WTC11 (cell line): Measurements from ENCODE around the gene GSTA1. TPM values are rescaled to one million over a fixed set of nuclear protein-coding genes. Genes with fewer than 3 reads are reported as not detected.
"Not testable (repeated sequence)": the region's sequence is repeated elsewhere in the genome, so short reads cannot be mapped to it uniquely, and the experiment has no call there.

Experiments
- ATAC-seq: fragments of 200-7000 bp; cut with Tn5 transposase; 2 replicates; pipeline ENCODE4 v1.10.0; 2021; ENCODE audit warnings: mild to moderate bottlenecking, moderate library complexity
- CTCF ChIA-PET: fragments of 300-600 bp; sonication (Branson Sonifier 250); formaldehyde crosslinking; loops from one replicate; lab custom pipeline; 2021; ENCODE audit warnings: antibody characterized with exemption; lab: Charles Lee
- POLR2A ChIA-PET: fragments of 350-600 bp; sonication (Branson Sonifier 250); formaldehyde crosslinking; loops from one replicate; lab custom pipeline; 2021; ENCODE audit warnings: antibody characterized with exemption; lab: Charles Lee
- DNase-seq: peaks from one replicate; pipeline ENCODE4 v3.0.0; 2021; ENCODE audit warnings: low spot score
- H3K27ac Mint-ChIP-seq: 2 replicates; pipeline ENCODE4 v1.8.0; 2021; ENCODE audit warnings: mixed read lengths
- H3K27me3 Mint-ChIP-seq: 2 replicates; pipeline ENCODE4 v1.8.0; 2021; ENCODE audit warnings: low read depth, mild to moderate bottlenecking, moderate library complexity, mixed read lengths
- H3K36me3 Mint-ChIP-seq: 2 replicates; pipeline ENCODE4 v1.8.0; 2021; ENCODE audit warnings: mixed read lengths
- H3K4me1 Mint-ChIP-seq: 2 replicates; pipeline ENCODE4 v1.8.0; 2022; ENCODE audit warnings: mixed read lengths
- H3K4me3 Mint-ChIP-seq: 2 replicates; pipeline ENCODE4 v1.8.0; 2021; ENCODE audit warnings: mild to moderate bottlenecking, moderate library complexity, mixed read lengths
- H3K9me3 Mint-ChIP-seq: 2 replicates; pipeline ENCODE4 v1.8.0; 2021; ENCODE audit warnings: mixed read lengths
- IRF2 ChIP-seq: sonication (generic); formaldehyde crosslinking; IDR thresholded peaks from 2 replicates; pipeline ENCODE4 v1.8.0; 2022; ENCODE audit warnings: low read depth, missing genetic modification reagents, borderline replicate concordance
- NR2C2 ChIP-seq: sonication (generic); formaldehyde crosslinking; IDR thresholded peaks from 2 replicates; pipeline ENCODE4 v1.8.0; 2022; ENCODE audit warnings: mild to moderate bottlenecking, missing genetic modification reagents
- TEAD4 ChIP-seq: sonication (generic); formaldehyde crosslinking; IDR thresholded peaks from 2 replicates; pipeline ENCODE4 v1.8.0; 2022; ENCODE audit warnings: mild to moderate bottlenecking, missing genetic modification reagents
- ZNF138 ChIP-seq: sonication (generic); formaldehyde crosslinking; conservative IDR thresholded peaks from 2 replicates; pipeline ENCODE4 v1.8.1; 2022; ENCODE audit warnings: mild to moderate bottlenecking, moderate library complexity, missing genetic modification reagents
- total RNA-seq: library from RNA; stranded (reverse); gene quantifications from 3 replicates; pipeline ENCODE4 v1.2.3, GENCODE V29; 2021
- TF ChIP-seq, protein P1 (sequence below): sonication (generic); formaldehyde crosslinking; IDR thresholded peaks from 2 replicates; pipeline ENCODE4 v1.8.1; 2023; ENCODE audit warnings: mild to moderate bottlenecking, moderate library complexity, missing genetic modification reagents
- TF ChIP-seq, protein P2 (sequence below): fragments of 200-600 bp; IDR thresholded peaks from 2 replicates; pipeline ENCODE4 v1.8.0; 2022; ENCODE audit warnings: antibody characterized with exemption
- TF ChIP-seq, protein P3 (sequence below): sonication (generic); formaldehyde crosslinking; IDR thresholded peaks from 2 replicates; pipeline ENCODE4 v1.8.1; 2022; ENCODE audit warnings: low read depth, missing genetic modification reagents, borderline replicate concordance
- TF ChIP-seq, protein P4 (sequence below): sonication (generic); formaldehyde crosslinking; IDR thresholded peaks from 2 replicates; pipeline ENCODE4 v1.8.0; 2023; ENCODE audit warnings: missing genetic modification reagents
- TF ChIP-seq, protein P5 (sequence below): fragments of 250-450 bp; sonication (Bioruptor Pico); IDR thresholded peaks from 2 replicates; pipeline ENCODE4 v1.8.0; 2021; ENCODE audit warnings: mild to moderate bottlenecking
- TF ChIP-seq, protein P6 (sequence below): fragments of 250-450 bp; sonication (Bioruptor Pico); IDR thresholded peaks from 2 replicates; pipeline ENCODE4 v2.1.2; 2022; ENCODE audit warnings: mild to moderate bottlenecking, moderate library complexity

Gene GSTA1
- total RNA-seq, 1 experiment from 2014 or later, result 0.90 TPM

DNA sequence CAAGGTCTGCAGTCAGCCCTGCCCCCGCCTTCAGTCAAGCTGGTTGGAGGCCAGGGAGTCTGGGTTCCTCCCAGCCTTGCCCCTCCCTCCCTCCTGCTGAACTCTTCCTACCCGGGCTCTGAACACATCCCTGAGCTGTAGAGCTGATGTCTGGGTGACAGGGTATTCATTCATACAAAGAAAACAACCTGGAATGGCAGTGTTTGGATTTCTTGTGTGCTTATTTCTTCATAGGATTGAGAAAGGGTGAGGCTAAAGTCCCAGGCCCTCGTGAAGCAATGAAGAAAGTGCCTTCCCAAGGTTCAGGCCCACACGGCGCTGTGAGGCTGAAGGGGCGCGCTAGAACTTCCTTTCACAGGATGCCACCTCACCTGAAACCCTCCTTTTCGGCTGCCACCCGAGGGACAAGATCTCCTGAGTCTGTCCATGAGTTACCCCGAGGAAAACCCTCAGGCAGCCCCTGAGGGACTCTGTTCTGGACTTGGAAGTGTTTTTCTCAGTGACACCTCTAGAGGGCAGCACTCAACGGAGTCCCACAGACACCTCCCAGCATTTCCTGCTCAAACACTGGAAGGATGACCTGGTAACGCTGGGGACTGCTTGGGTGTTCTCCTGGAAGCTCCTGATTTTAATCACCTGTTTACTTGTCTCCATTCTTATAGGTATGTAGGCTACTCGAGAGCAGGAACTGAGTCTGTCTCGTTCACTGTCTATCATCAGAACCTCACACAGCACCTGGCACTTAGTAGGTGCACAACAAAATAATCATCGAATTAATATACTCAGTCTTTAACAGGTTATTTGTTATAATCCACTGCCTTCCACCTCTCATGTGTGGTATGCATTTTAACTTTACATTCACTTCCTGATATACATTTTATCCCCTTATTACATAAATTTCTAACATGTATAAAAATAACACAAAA is 11.8 kb upstream of the GSTA1 start (continued):
- TF ChIP-seq, protein P1, sequence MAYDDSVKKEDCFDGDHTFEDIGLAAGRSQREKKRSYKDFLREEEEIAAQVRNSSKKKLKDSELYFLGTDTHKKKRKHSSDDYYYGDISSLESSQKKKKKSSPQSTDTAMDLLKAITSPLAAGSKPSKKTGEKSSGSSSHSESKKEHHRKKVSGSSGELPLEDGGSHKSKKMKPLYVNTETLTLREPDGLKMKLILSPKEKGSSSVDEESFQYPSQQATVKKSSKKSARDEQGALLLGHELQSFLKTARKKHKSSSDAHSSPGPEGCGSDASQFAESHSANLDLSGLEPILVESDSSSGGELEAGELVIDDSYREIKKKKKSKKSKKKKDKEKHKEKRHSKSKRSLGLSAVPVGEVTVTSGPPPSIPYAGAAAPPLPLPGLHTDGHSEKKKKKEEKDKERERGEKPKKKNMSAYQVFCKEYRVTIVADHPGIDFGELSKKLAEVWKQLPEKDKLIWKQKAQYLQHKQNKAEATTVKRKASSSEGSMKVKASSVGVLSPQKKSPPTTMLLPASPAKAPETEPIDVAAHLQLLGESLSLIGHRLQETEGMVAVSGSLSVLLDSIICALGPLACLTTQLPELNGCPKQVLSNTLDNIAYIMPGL (CRISPR knock-in tag), result no peak
- TF ChIP-seq, protein P2, sequence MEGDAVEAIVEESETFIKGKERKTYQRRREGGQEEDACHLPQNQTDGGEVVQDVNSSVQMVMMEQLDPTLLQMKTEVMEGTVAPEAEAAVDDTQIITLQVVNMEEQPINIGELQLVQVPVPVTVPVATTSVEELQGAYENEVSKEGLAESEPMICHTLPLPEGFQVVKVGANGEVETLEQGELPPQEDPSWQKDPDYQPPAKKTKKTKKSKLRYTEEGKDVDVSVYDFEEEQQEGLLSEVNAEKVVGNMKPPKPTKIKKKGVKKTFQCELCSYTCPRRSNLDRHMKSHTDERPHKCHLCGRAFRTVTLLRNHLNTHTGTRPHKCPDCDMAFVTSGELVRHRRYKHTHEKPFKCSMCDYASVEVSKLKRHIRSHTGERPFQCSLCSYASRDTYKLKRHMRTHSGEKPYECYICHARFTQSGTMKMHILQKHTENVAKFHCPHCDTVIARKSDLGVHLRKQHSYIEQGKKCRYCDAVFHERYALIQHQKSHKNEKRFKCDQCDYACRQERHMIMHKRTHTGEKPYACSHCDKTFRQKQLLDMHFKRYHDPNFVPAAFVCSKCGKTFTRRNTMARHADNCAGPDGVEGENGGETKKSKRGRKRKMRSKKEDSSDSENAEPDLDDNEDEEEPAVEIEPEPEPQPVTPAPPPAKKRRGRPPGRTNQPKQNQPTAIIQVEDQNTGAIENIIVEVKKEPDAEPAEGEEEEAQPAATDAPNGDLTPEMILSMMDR, result peak; percentile 62

DNA sequence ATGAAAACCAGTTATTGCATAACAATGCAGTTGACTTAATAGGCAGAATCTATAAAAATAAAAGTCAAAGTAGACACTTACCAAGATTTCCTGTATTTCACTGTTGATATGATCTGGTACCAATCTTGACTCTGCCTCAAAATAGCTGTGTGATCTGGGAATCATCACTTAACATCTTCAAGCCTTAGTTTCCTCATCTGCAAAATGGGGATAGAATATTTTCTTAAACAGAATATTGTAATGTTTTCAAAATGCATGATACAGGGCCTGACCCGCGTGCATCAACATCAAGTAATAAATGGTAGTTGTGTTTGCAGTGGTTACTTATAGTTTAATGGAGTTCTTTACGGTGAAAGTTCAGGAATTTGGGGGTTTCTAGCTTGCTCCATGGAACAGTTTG is 10.9 kb upstream of the GSTA1 start:
- H3K36me3 Mint-ChIP-seq, H3K4me3 Mint-ChIP-seq, H3K9me3 Mint-ChIP-seq, CTCF ChIA-PET, H3K4me1 Mint-ChIP-seq, DNase-seq, H3K27ac Mint-ChIP-seq, ATAC-seq, POLR2A ChIA-PET, H3K27me3 Mint-ChIP-seq: not testable (repeated sequence)

DNA sequence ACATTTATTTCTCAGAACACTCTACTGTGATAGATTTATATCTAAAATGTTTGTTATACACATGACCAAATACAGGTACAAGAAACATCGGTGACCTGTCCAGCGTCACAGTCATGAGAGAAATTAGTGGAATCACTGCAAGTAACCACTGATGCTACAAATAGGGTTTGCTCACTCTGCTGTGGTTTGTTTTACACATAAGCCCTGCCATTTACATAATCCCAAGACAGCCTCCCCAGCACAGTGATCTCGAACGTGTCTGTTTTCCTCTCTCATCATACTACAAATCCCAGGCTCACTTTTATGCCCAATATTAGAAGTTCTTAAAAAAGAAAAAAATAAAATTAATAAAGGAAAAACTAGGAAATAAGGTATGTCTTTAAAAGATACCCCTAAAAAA is 6.2 kb upstream of the GSTA1 start:
- H3K9me3 Mint-ChIP-seq, CTCF ChIA-PET, H3K4me1 Mint-ChIP-seq, ATAC-seq, POLR2A ChIA-PET, H3K36me3 Mint-ChIP-seq, DNase-seq, H3K4me3 Mint-ChIP-seq, H3K27ac Mint-ChIP-seq, H3K27me3 Mint-ChIP-seq: not testable (repeated sequence)

DNA sequence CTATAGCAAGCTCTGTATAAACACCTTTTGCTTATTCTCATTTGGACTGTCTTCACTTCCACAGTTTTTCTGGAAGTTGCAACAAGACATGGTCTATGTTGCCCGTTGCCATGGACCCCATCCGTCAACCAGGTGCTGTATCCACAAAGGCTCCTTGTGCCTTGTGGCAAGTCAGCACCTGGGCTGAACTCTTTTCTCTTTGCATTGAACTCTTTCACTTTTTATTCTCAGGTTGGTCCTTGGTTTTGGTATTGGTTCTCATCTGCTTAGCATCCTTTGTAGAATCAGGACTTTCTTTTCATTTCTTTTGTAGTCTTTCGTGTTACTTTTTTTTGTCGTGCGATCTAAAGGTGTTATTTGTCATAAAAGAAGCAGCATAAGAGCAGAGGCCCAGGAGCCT is 5.0 kb upstream of the GSTA1 start:
- ChIA-PET POLR2A (no interaction called here), CTCF (no interaction called here)

More for the DNA sequence above, 5.0 kb upstream of the GSTA1 start:
- no peaks in the 10 kb centered on the region for H3K9me3 Mint-ChIP-seq
- TF ChIP-seq NR2C2 (CRISPR knock-in tag) (no peak), TEAD4 (CRISPR knock-in tag) (no peak), ZNF138 (CRISPR knock-in tag) (no peak), IRF2 (CRISPR knock-in tag) (no peak)
- TF ChIP-seq, protein P3, sequence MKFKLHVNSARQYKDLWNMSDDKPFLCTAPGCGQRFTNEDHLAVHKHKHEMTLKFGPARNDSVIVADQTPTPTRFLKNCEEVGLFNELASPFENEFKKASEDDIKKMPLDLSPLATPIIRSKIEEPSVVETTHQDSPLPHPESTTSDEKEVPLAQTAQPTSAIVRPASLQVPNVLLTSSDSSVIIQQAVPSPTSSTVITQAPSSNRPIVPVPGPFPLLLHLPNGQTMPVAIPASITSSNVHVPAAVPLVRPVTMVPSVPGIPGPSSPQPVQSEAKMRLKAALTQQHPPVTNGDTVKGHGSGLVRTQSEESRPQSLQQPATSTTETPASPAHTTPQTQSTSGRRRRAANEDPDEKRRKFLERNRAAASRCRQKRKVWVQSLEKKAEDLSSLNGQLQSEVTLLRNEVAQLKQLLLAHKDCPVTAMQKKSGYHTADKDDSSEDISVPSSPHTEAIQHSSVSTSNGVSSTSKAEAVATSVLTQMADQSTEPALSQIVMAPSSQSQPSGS, result no peak
- TF ChIP-seq, protein P4, sequence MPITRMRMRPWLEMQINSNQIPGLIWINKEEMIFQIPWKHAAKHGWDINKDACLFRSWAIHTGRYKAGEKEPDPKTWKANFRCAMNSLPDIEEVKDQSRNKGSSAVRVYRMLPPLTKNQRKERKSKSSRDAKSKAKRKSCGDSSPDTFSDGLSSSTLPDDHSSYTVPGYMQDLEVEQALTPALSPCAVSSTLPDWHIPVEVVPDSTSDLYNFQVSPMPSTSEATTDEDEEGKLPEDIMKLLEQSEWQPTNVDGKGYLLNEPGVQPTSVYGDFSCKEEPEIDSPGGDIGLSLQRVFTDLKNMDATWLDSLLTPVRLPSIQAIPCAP, result no peak
- TF ChIP-seq, protein P5, sequence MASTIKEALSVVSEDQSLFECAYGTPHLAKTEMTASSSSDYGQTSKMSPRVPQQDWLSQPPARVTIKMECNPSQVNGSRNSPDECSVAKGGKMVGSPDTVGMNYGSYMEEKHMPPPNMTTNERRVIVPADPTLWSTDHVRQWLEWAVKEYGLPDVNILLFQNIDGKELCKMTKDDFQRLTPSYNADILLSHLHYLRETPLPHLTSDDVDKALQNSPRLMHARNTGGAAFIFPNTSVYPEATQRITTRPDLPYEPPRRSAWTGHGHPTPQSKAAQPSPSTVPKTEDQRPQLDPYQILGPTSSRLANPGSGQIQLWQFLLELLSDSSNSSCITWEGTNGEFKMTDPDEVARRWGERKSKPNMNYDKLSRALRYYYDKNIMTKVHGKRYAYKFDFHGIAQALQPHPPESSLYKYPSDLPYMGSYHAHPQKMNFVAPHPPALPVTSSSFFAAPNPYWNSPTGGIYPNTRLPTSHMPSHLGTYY (CRISPR knock-in tag), result no peak
- TF ChIP-seq, protein P6, sequence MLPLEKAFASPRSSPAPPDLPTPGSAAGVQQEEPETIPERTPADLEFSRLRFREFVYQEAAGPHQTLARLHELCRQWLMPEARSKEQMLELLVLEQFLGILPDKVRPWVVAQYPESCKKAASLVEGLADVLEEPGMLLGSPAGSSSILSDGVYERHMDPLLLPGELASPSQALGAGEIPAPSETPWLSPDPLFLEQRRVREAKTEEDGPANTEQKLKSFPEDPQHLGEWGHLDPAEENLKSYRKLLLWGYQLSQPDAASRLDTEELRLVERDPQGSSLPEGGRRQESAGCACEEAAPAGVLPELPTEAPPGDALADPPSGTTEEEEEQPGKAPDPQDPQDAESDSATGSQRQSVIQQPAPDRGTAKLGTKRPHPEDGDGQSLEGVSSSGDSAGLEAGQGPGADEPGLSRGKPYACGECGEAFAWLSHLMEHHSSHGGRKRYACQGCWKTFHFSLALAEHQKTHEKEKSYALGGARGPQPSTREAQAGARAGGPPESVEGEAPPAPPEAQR, result no peak
- H3K4me3 Mint-ChIP-seq, result no peak overlapping the region
- H3K36me3 Mint-ChIP-seq, result no peaks in the 10 kb centered on the region
- ATAC-seq, result no peak
- H3K27me3 Mint-ChIP-seq, result peaks cover 6% of the 10 kb centered on the region
- H3K4me1 Mint-ChIP-seq, result peaks cover 3% of the 10 kb centered on the region
- no peak overlapping the region for H3K27ac Mint-ChIP-seq
- DNase-seq, result no peak
